Adrenal gland (tissue), 5 donors: ENCODE measurements around the gene GRHL3.

ENCODE experiments used
- CTCF ChIP-seq, 6 experiments: fragments of 450-650 bp in 4 of 6; fragments of 200-600 bp in 2 of 6; sonication (generic) in 1 of 6; IDR thresholded peaks; 1 replicate in 5 of 6; 2 replicates in 1 of 6; pipeline versions ENCODE4 v1.5.1 to v1.8.0; 2016 to 2021; ENCODE audit warnings: antibody characterized with exemption in 6 of 6, mild to moderate bottlenecking in 2 of 6, moderate library complexity in 1 of 6
- POLR2A ChIP-seq, 2 donors: fragments of 450-650 bp; IDR thresholded peaks; one replicate each; pipeline ENCODE4 v1.6.1; 2017; ENCODE audit warnings: antibody characterized with exemption in 2 of 2, mild to moderate bottlenecking in 2 of 2, moderate library complexity in 1 of 2
- donor health status: DM: no; HTN: no; CAD: no.

DNA sequence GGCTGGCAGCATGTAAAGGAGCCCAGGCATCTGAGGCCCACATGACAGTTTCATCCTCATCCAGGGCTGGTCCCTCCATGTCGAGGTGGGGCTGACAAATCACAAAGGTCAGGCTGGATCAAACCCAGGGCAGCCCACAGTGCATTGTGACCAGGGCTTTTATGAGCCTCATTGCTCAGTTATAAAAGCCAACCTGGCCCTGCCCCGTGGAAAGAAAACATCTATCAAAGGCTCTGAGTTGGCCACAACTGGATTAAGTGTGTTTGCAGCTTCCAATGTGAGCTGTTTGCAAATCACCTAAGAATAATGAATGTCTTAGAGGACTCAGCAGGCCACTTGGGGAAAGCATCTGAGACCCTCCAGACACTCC, 45.4 kb downstream of the GRHL3 start:
- TF ChIP-seq CTCF (IDR thresholded peaks at IDR 0.05) = no peak
- no peak for TF ChIP-seq POLR2A (IDR thresholded peaks at IDR 0.05)
